ENCODE data around the gene LPP.

GRCh38 chr3:188111002-188111584, 42.9 kb upstream of the LPP start:
- TF ChIP-seq CTCF (IDR thresholded peaks at IDR 0.05): no peak
- TF ChIP-seq POLR2AphosphoS5 (IDR thresholded peaks at IDR 0.05): no peak
- no peak for TF ChIP-seq POLR2A (IDR thresholded peaks at IDR 0.05)
- no peak for TF ChIP-seq EP300 (IDR thresholded peaks at IDR 0.05)

Data from stomach (tissue), 4 donors.